HUES64 (cell line): ENCODE data around the gene LSAMP.

Experiments
- H3K27ac ChIP-seq: 2 replicates; pipeline ENCODE4 v1.7.0; 2013; ENCODE audit warnings: low read depth, low read length, inconsistent platforms
- H3K27me3 ChIP-seq: 2 replicates; pipeline ENCODE4 v1.6.1; 2013; ENCODE audit warnings: mild to moderate bottlenecking, low read length; ENCODE audit not compliant: insufficient read depth
- H3K36me3 ChIP-seq: 2 replicates; pipeline ENCODE4 v1.6.1; 2013; ENCODE audit warnings: mild to moderate bottlenecking, low read length; ENCODE audit not compliant: insufficient read depth
- H3K4me1 ChIP-seq: 2 replicates; pipeline ENCODE4 v1.6.1; 2013; ENCODE audit warnings: mild to moderate bottlenecking, low read length, moderate library complexity; ENCODE audit not compliant: insufficient read depth
- H3K4me3 ChIP-seq: 2 replicates; pipeline ENCODE4 v1.5.1; 2013; ENCODE audit warnings: mild to moderate bottlenecking, low read length, moderate library complexity
- H3K9ac ChIP-seq: 2 replicates; pipeline ENCODE4 v1.6.1; 2013; ENCODE audit warnings: mild to moderate bottlenecking, low read depth, low read length
- H3K9me3 ChIP-seq: 2 replicates; pipeline ENCODE4 v1.6.1; 2013; ENCODE audit warnings: low read depth, low read length; ENCODE audit not compliant: insufficient read depth
- WGBS: fragments of 150-250, 120-280 bp; methylation state at CpG from one replicate; pipeline ENCODE4 v1.1.7; 2013; ENCODE audit warnings: missing lambda C conversion rate; 5-methylcytosine and 5-hydroxymethylcytosine counted together

The LSAMP gene

DNA sequence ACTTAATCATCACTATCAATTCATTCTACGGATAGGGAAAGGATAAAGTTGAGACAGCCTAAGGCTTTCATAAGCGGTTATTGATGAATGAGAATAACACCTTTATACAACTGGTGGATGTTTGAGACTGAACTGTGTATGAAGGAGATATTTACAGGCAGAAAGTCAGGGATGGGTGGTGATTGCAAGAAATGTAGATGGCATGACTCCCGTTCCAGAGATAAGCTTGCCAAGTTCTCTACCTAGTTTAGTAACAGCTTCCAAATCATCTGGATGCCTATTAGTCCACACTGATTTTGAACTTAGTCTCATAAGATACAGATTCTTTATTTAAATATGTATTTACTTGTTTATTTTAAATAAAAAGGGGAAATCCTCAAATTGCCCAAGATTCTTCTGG, 463.2 kb downstream of the LSAMP start:
- H3K9ac ChIP-seq, result no peak overlapping the region
- H3K36me3 ChIP-seq, result no peaks in the 10 kb centered on the region
- H3K27me3 ChIP-seq, result no peaks in the 10 kb centered on the region
- no peak overlapping the region for H3K27ac ChIP-seq
- H3K9me3 ChIP-seq, result no peaks in the 10 kb centered on the region
- H3K4me3 ChIP-seq, result no peak overlapping the region
- WGBS, result 95% methylated on average over 2 of the region's 3 CpGs
- peaks cover 23% of the 10 kb centered on the region for H3K4me1 ChIP-seq

DNA sequence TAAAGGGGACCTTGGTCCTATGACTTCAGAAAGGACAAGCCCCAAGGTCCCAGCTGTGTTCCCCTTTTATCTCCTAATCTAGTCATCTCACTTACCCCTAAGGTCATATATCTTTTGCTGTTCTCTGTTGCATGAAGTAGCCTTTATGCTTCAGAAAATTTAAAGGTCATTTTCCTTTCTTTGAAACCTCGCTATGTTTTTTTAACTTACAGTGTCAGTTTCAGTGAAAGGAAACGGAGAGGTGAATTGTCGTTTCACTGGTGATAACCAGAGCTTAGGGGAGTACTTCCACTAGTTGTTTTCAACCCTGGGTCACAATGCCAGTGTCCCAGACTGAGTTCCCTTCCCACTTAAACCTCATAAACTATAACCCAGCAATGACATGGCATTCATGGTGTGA, 464.6 kb downstream of the LSAMP start:
- WGBS, result 89% methylated on average over 3 of the region's 3 CpGs
- no peaks in the 10 kb centered on the region for H3K36me3 ChIP-seq
- H3K27ac ChIP-seq, result no peak overlapping the region
- H3K4me3 ChIP-seq, result no peak overlapping the region
- no peak overlapping the region for H3K9ac ChIP-seq
- H3K9me3 ChIP-seq, result no peaks in the 10 kb centered on the region
- H3K27me3 ChIP-seq, result no peaks in the 10 kb centered on the region
- peaks cover 19% of the 10 kb centered on the region for H3K4me1 ChIP-seq

DNA sequence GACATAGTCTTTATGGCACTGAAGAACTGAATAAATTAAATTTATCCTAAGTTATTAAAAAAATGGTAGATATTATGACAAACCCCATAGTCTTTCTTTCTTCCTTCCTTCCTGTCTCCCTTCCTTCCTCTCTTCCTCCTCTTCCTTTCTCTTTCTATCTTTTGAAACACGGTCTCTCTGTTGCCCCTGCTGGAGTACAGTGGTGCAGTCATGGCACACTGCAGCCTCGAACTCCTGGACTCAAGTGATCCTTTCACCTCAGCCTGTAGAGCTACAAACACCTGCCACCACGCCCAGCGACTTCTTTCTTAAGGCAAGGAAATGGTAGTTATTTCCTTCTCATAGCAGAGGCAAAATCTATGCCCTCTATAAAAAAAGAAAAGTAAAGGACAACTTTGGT, 467.4 kb downstream of the LSAMP start:
- Histone ChIP-seq H3K9me3 (no peaks in the 10 kb centered on the region), H3K4me3 (no peak overlapping the region), H3K27ac (no peak overlapping the region), H3K4me1 (peaks cover 18% of the 10 kb centered on the region), H3K36me3 (no peaks in the 10 kb centered on the region), H3K27me3 (no peaks in the 10 kb centered on the region), H3K9ac (no peak overlapping the region)
- WGBS, result 77% methylated on average over 4 of the region's 4 CpGs

DNA sequence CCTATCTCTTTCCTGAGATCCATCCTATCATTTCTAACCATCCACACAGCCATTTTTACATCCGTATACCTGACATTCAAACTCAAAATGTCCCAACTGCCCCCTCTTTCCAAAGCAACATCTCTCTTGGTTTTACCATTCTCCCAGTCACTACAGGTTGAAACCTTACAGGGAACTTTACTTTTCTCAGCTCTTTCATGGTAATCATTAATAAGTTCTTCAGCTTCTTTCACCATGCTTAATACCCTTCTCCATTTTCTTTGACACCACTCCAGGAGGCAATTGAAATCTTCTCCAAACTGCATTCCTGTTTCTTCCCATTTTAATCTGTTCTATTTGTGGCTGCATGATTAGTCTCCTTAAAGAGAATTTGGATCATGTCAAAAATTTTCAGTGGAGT, 469.5 kb downstream of the LSAMP start:
- Histone ChIP-seq H3K27me3 (no peaks in the 10 kb centered on the region), H3K4me1 (peaks cover 18% of the 10 kb centered on the region), H3K36me3 (no peaks in the 10 kb centered on the region), H3K9me3 (no peaks in the 10 kb centered on the region), H3K4me3 (no peak overlapping the region), H3K9ac (peak overlapping the region; percentile 3; the same call in 1 of the 2 replicates), H3K27ac (no peak overlapping the region)
- 80% methylated on average over 1 of the region's 1 CpG for WGBS

DNA sequence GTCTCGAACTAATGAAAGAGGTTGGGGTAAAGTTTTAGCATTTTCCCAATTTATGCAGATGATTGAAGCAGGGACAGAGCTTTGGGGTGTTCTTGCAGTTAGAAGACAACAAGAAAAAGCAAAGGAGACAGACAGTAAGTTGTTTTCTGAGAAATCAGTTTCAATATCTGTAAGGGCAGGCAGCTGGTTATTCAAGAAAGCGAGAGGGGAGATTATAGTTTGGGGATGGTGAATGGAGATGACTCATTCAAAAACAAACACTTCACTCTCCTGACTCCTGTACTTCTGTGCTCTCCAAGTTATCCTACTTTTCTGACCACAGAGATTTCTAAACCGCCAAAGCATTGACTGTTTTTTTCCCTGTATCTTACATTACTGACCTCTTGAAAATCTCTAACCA, 469.9 kb downstream of the LSAMP start:
- no peaks in the 10 kb centered on the region for H3K36me3 ChIP-seq
- H3K9me3 ChIP-seq, result no peaks in the 10 kb centered on the region
- H3K27ac ChIP-seq, result no peak overlapping the region
- H3K4me1 ChIP-seq, result peaks cover 15% of the 10 kb centered on the region
- H3K27me3 ChIP-seq, result no peaks in the 10 kb centered on the region
- 90% methylated on average over 3 of the region's 3 CpGs for WGBS
- H3K4me3 ChIP-seq, result no peak overlapping the region
- H3K9ac ChIP-seq, result no peak overlapping the region; the same call in 1 of the 2 replicates

DNA sequence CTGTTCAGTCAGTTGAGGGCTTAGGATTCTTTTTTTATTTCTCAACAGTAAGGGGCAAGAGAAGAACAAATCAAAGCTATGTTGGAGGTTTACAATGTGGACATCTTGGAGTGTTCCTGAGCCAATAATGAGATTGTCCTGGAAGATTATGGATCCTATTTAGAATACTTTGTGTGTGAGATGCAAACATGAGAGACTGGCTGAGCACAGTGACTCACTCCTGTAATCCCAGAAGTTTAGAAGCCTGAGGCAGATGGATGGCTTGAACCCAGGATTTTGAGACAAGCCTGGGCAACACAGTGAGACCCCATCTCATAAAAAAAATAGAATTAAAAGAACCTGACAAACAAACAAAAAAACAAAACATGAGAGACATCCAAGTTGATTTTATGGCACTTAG, 470.3 kb downstream of the LSAMP start:
- Histone ChIP-seq H3K9ac (no peak overlapping the region), H3K36me3 (no peaks in the 10 kb centered on the region), H3K27ac (no peak overlapping the region), H3K9me3 (no peaks in the 10 kb centered on the region), H3K4me1 (peaks cover 15% of the 10 kb centered on the region), H3K4me3 (no peak overlapping the region), H3K27me3 (no peaks in the 10 kb centered on the region)

DNA sequence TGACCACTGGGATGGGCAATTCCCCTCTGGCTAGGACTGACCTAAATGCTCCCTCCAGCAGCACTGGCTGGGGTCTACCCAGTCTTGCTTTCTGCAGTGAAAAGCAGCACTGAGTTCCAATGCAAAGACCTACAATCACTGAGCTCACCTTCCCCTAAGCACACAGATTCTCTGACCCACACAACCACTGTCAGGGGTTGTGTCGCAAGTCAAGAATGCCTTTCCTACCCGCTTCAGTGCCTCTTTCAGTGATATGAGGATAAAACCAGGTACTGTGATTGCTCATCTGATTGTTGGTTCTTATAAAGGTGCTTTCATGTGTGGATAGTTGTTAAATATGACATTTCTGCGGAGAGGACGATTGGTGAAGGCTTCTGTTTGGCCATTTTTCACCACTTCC, 476.4 kb downstream of the LSAMP start:
- Histone ChIP-seq H3K27me3 (no peaks in the 10 kb centered on the region), H3K36me3 (no peaks in the 10 kb centered on the region), H3K9ac (no peak overlapping the region), H3K4me1 (no peaks in the 10 kb centered on the region), H3K27ac (no peak overlapping the region), H3K9me3 (no peaks in the 10 kb centered on the region), H3K4me3 (no peak overlapping the region)
- WGBS, result 94% methylated on average over 2 of the region's 4 CpGs

DNA sequence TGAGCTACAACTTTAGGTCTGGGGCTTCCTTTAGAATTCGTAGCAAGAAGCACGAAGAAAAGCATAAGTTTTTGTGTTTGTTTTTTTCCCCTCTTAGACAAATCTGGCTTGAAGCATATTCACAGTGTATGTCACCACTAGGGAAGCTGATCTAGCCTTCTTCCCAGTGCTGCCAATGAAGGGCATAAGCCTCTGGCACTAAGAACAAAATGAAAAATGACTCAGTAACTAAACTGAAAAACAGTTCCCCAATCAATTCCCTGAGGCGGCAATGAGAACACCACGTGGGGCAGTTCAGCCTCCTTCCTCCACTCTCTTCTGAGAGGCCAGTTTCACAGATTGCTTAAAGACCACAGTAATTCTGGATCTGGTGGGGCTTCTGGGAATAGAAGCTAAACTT, 483.9 kb downstream of the LSAMP start:
- Histone ChIP-seq H3K36me3 (no peaks in the 10 kb centered on the region), H3K9me3 (no peaks in the 10 kb centered on the region), H3K9ac (no peak overlapping the region), H3K27me3 (no peaks in the 10 kb centered on the region), H3K4me3 (no peak overlapping the region), H3K27ac (no peak overlapping the region), H3K4me1 (no peaks in the 10 kb centered on the region)
- WGBS, result 82% methylated on average over 4 of the region's 4 CpGs

DNA sequence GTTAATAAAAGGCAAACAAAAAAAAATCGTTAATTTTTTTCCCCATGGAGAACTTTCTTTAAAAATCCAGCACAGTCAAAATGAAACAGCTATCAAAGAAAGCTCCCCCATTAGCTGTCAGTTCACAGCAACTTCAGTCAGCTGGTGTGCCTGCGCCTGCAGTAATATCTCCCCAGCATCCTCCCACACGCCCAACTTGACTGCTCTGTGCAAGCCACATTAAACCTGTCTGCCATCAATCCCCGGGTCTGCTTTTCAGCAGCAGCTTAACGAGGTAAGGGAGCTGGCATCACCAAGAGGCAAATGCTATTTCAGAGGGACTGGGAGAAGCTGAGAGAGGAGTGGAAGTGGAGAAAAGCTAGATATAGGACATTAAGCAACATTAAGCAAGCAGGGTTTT, 484.5 kb downstream of the LSAMP start:
- Histone ChIP-seq H3K4me3 (no peak overlapping the region), H3K9ac (no peak overlapping the region), H3K4me1 (no peaks in the 10 kb centered on the region), H3K9me3 (no peaks in the 10 kb centered on the region), H3K27me3 (no peaks in the 10 kb centered on the region), H3K27ac (no peak overlapping the region), H3K36me3 (no peaks in the 10 kb centered on the region)
- 87% methylated on average over 5 of the region's 5 CpGs for WGBS

DNA sequence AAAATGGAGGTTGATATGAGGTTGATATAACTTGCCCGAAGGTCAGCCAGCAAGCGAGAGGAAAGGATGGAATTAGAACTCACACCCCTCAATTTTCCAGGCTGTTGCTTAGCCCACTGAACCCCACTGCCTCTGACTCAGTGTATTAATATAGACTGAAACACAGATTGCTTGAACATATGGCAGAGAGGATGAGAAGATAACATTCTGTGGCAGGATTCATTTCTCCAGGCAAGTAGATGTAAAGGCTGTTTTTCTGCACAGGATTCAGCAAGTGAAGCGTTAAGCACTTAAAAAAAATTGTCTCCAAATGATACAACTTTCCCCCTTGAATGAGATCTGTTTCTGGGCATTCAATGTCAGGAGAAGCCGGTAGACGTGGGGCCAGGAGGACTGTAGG, 486.8 kb downstream of the LSAMP start:
- Histone ChIP-seq H3K27me3 (no peaks in the 10 kb centered on the region), H3K27ac (no peak overlapping the region), H3K9ac (no peak overlapping the region), H3K4me1 (no peaks in the 10 kb centered on the region), H3K4me3 (no peak overlapping the region), H3K36me3 (no peaks in the 10 kb centered on the region), H3K9me3 (no peaks in the 10 kb centered on the region)
- WGBS, result 94% methylated on average over 5 of the region's 5 CpGs

DNA sequence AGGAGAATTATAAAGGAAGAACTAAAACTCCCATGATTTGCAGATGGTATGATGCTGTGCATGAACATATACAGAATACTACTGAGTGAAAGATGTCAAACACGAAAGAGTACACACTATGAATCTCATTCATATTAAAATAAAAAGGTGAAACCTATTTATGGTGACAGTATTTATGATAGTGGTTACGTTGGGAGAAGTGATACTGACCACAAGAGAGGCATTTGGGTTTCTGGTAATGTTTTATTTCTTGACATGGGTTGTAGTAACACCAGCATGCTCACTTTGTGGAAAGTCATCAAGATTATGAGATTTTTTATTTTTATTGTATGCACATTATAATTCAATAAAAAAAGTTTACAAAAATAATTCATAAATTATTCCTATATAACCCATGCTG, 498.0 kb downstream of the LSAMP start:
- H3K27me3 ChIP-seq, result no peaks in the 10 kb centered on the region
- H3K27ac ChIP-seq, result no peak overlapping the region
- H3K4me3 ChIP-seq, result no peak overlapping the region
- no peaks in the 10 kb centered on the region for H3K36me3 ChIP-seq
- no peaks in the 10 kb centered on the region for H3K9me3 ChIP-seq
- WGBS, result 97% methylated on average over 2 of the region's 2 CpGs
- H3K4me1 ChIP-seq, result no peaks in the 10 kb centered on the region
- no peak overlapping the region for H3K9ac ChIP-seq

DNA sequence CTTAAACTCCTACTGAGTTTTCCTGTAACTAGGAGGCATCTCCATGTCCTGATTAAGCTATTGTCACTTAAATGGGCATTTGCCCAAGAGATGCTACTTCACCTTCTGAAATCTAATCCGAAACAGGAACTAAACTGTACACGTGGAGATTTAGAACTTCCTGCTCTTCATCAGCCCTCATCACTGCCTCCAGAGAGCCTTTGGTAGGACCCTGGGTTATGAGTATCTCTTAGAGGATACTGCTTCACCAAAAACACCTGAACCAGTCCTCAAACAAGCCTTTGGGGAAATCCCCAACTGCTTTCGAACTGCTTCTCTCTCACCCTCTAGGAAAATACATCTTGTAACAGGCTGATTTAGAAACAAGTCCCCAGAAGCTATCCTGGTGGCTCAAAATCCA, 501.7 kb downstream of the LSAMP start:
- H3K36me3 ChIP-seq, result no peaks in the 10 kb centered on the region
- H3K4me1 ChIP-seq, result no peaks in the 10 kb centered on the region
- no peak overlapping the region for H3K4me3 ChIP-seq
- H3K27ac ChIP-seq, result no peak overlapping the region
- H3K27me3 ChIP-seq, result no peaks in the 10 kb centered on the region
- no peaks in the 10 kb centered on the region for H3K9me3 ChIP-seq
- 91% methylated on average over 3 of the region's 3 CpGs for WGBS
- no peak overlapping the region for H3K9ac ChIP-seq
